CD14-positive monocyte (primary cell): Measurements from ENCODE around the gene KCNA10. TPM values are rescaled to one million over a fixed set of nuclear protein-coding genes. Genes with fewer than 3 reads are reported as not detected.

Source experiments
- DNase-seq, 3 donors: peaks; one replicate each; pipeline ENCODE4 v3.0.0-alpha.2; 2011 to 2022
- H2AFZ ChIP-seq: 2 replicates; pipeline ENCODE4 v1.6.0; 2012; ENCODE audit warnings: mild to moderate bottlenecking, low read depth, low read length, inconsistent platforms; ENCODE audit not compliant: insufficient read depth, poor library complexity, severe bottlenecking
- H3K27ac ChIP-seq, 2 donors: 1 replicate in 1 of 2; 2 replicates in 1 of 2; pipeline ENCODE4 v1.5.1; 2012 to 2013; ENCODE audit warnings: low read length in 2 of 2, control low read depth in 1 of 2, inconsistent platforms in 1 of 2, low read depth in 1 of 2, mild to moderate bottlenecking in 1 of 2
- H3K27me3 ChIP-seq, 2 donors: one replicate each; pipeline versions ENCODE4 v1.6.0 to v1.6.1; 2011 to 2013; ENCODE audit warnings: low read length in 2 of 2; ENCODE audit not compliant: control insufficient read depth in 2 of 2, insufficient read depth in 2 of 2
- H3K36me3 ChIP-seq, 2 donors: replicated peaks in 1 of 2; 1 replicate in 1 of 2; 2 replicates in 1 of 2; pipeline versions ENCODE4 v1.5.1 to v1.6.1; 2012 to 2013; ENCODE audit warnings: low read length in 2 of 2, control low read depth in 1 of 2, inconsistent platforms in 1 of 2, mild to moderate bottlenecking in 1 of 2; ENCODE audit not compliant: insufficient read depth in 2 of 2, control insufficient read depth in 1 of 2
- H3K4me1 ChIP-seq, 2 donors: 1 replicate in 1 of 2; 2 replicates in 1 of 2; pipeline versions ENCODE4 v1.5.1 to v1.6.1; 2012 to 2013; ENCODE audit warnings: low read length in 2 of 2, control low read depth in 1 of 2, inconsistent platforms in 1 of 2, mild to moderate bottlenecking in 1 of 2, moderate library complexity in 1 of 2; ENCODE audit not compliant: insufficient read depth in 2 of 2, control insufficient read depth in 1 of 2
- H3K4me2 ChIP-seq: replicated peaks from 2 replicates; pipeline ENCODE3; 2012; ENCODE audit warnings: low read length, moderate library complexity, mild to moderate bottlenecking; ENCODE audit not compliant: poor library complexity, severe bottlenecking; ENCODE audit errors: extremely low read depth
- H3K4me3 ChIP-seq, 3 experiments: fragments of 200-600 bp in 1 of 3; sonication (generic) in 1 of 3; replicated peaks in 1 of 3; 1 replicate in 2 of 3; 2 replicates in 1 of 3; pipeline ENCODE4 v1.5.1; 2011 to 2013; ENCODE audit warnings: low read length in 3 of 3, mild to moderate bottlenecking in 3 of 3, control low read depth in 2 of 3, low read depth in 2 of 3, inconsistent platforms in 1 of 3, moderate library complexity in 1 of 3
- H3K79me2 ChIP-seq: 2 replicates; pipeline ENCODE4 v1.6.0; 2012; ENCODE audit warnings: mild to moderate bottlenecking, control low read depth, inconsistent platforms, low read length, moderate library complexity; ENCODE audit not compliant: insufficient read depth
- H3K9ac ChIP-seq: 2 replicates; pipeline ENCODE4 v1.6.0; 2017; ENCODE audit warnings: low read length, mild to moderate bottlenecking; ENCODE audit not compliant: insufficient read depth, poor library complexity, severe bottlenecking
- H3K9me3 ChIP-seq, 2 donors: replicated peaks in 1 of 2; 1 replicate in 1 of 2; 2 replicates in 1 of 2; pipeline versions ENCODE4 v1.5.1 to v1.6.1; 2012 to 2013; ENCODE audit warnings: low read length in 2 of 2, control low read depth in 1 of 2; ENCODE audit not compliant: control insufficient read depth in 1 of 2, insufficient read depth in 1 of 2
- H4K20me1 ChIP-seq: 2 replicates; pipeline ENCODE4 v1.6.0; 2012; ENCODE audit warnings: mild to moderate bottlenecking, low read length, control low read depth, moderate library complexity; ENCODE audit not compliant: insufficient read depth
- H3K27ac Mint-ChIP-seq, 7 donors: one replicate each; pipeline ENCODE4 v1.8.0; 2020; ENCODE audit warnings: mild to moderate bottlenecking in 7 of 7, mixed read lengths in 7 of 7, moderate library complexity in 6 of 7, inconsistent platforms in 2 of 7
- H3K27me3 Mint-ChIP-seq, 3 donors: one replicate each; pipeline ENCODE4 v1.8.0; 2021 to 2022; ENCODE audit warnings: low read depth in 3 of 3, mild to moderate bottlenecking in 3 of 3, mixed read lengths in 3 of 3, moderate library complexity in 3 of 3, inconsistent platforms in 1 of 3
- H3K36me3 Mint-ChIP-seq, 2 donors: one replicate each; pipeline ENCODE4 v1.8.0; 2020; ENCODE audit warnings: mixed read lengths in 2 of 2, inconsistent platforms in 1 of 2, mild to moderate bottlenecking in 1 of 2
- H3K4me1 Mint-ChIP-seq: one replicate; pipeline ENCODE4 v1.8.0; 2020; ENCODE audit warnings: mild to moderate bottlenecking, mixed read lengths
- H3K4me3 Mint-ChIP-seq, 2 donors: one replicate each; pipeline ENCODE4 v1.8.0; 2020; ENCODE audit warnings: mild to moderate bottlenecking in 2 of 2, mixed read lengths in 2 of 2, moderate library complexity in 1 of 2
- H3K9me3 Mint-ChIP-seq, 7 donors: one replicate each; pipeline ENCODE4 v1.8.0; 2020 to 2022; ENCODE audit warnings: mixed read lengths in 7 of 7, mild to moderate bottlenecking in 6 of 7, moderate library complexity in 6 of 7, inconsistent platforms in 2 of 7
- WGBS: methylation state at CpG from one replicate; pipeline ENCODE4 v1.1.5; 2013; ENCODE audit warnings: missing lambda C conversion rate; ENCODE audit not compliant: insufficient coverage; 5-methylcytosine and 5-hydroxymethylcytosine counted together
- intact Hi-C, 2 donors: fragments of 100-400 bp; cut with micrococcal nuclease; formaldehyde crosslinking; loops; one replicate each; pipeline versions ENCODE4 v1.15.0 to v1.15.1; 2023
- polyA plus RNA-seq, 3 donors: library from polyadenylated mRNA; depleted of rRNA in 1 of 3; unstranded in 2 of 3; stranded (reverse) in 1 of 3; fragments of 300-500 nt in 2 of 3; fragments of >200 nt in 1 of 3; fragmentation: Illumina TruSeq in 2 of 3; gene quantifications; 1 replicate in 2 of 3; 2 replicates in 1 of 3; pipeline ENCODE4 v1.2.3, GENCODE V29; 2012 to 2021
- TF ChIP-seq, protein P1 (sequence below): fragments of 200-600 bp; IDR thresholded peaks from one replicate; pipeline ENCODE4 v1.8.0; 2022; ENCODE audit warnings: antibody characterized with exemption, mild to moderate bottlenecking

KCNA10 gene
- polyA plus RNA-seq, 3 donors, result not detected

DNA sequence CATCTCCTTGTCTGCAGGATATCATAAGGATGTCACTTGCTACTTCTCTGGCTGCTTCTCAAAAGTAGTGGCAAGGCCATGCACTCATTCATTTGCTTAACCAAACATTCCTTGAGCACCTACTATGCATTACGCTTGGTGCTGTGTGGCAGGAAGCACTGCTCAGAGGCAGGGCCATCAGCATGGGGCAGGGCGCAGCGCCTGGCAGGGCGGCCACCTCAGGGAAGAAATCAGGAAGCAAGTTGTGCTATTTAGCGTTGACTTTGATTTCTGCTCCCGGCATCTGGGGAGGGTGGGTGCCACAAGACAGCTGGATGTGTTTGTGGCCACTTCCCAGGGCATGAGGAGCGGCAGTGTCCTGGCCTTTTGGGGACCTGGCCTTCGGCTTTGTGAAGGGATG, 40.1 kb downstream of the KCNA10 start:
- Histone ChIP-seq H4K20me1 (no peaks in the 10 kb centered on the region), H3K9me3 (no peaks in the 10 kb centered on the region), H3K4me2 (no peak overlapping the region), H3K36me3 (no peaks in the 10 kb centered on the region), H3K27ac (no peak overlapping the region), H3K4me3 (no peak overlapping the region), H3K79me2 (no peaks in the 10 kb centered on the region), H2AFZ (no peak overlapping the region), H3K4me1 (peaks cover 11 to 17% of the 10 kb centered on the region in 2 donors), H3K9ac (no peak overlapping the region), H3K27me3 (no peaks in the 10 kb centered on the region)
- WGBS, result 93% methylated on average over 7 of the region's 8 CpGs
- intact Hi-C loops, result no loop called here
- Mint-ChIP-seq H3K27ac (no peak overlapping the region), H3K36me3 (no peaks in the 10 kb centered on the region), H3K9me3 (peaks cover 0 to 3% (median 0%) of the 10 kb centered on the region in 7 donors), H3K4me3 (no peak overlapping the region), H3K27me3 (peaks cover 2 to 11% (median 5%) of the 10 kb centered on the region in 3 donors), H3K4me1 (peaks cover 17% of the 10 kb centered on the region)
- no peak for DNase-seq
- TF ChIP-seq, protein P1, sequence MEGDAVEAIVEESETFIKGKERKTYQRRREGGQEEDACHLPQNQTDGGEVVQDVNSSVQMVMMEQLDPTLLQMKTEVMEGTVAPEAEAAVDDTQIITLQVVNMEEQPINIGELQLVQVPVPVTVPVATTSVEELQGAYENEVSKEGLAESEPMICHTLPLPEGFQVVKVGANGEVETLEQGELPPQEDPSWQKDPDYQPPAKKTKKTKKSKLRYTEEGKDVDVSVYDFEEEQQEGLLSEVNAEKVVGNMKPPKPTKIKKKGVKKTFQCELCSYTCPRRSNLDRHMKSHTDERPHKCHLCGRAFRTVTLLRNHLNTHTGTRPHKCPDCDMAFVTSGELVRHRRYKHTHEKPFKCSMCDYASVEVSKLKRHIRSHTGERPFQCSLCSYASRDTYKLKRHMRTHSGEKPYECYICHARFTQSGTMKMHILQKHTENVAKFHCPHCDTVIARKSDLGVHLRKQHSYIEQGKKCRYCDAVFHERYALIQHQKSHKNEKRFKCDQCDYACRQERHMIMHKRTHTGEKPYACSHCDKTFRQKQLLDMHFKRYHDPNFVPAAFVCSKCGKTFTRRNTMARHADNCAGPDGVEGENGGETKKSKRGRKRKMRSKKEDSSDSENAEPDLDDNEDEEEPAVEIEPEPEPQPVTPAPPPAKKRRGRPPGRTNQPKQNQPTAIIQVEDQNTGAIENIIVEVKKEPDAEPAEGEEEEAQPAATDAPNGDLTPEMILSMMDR, result no peak

DNA sequence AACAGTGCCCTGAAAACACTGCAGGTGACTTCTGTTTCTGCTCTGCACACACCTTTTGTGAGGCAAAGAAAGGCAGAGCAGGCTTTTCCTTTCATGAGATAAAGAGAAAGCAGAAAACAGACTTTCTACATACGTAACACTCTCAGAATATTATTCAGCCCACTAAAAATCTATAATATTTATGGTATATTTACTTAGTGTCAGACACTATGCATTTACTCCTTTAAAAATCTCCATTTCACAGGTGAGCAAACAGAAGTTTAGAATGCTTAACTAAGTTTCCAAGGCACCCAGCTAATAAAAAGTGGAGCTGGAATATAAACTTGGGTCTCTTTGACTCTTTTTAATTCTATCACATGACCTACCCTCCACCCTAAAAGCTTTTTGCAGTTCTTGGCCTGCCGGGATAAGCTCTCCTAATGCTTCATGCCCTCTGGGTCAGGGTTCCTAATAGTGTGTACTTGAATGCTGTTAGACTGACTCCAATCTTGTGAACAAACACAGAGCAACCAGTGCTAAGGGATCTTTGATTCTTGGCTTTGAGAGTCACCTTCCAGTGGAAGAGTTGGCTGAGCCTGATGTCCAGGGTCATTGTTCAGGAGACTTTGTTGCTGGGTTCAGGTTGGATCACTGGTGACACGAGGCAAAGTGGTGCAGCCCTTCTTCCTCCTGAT, 40.9 kb downstream of the KCNA10 start:
- no peak overlapping the region for H3K4me2 ChIP-seq
- no peak overlapping the region for H3K9ac ChIP-seq
- peaks cover 0 to 3% (median 0%) of the 10 kb centered on the region in 7 donors for H3K9me3 Mint-ChIP-seq
- no peaks in the 10 kb centered on the region for H3K9me3 ChIP-seq
- H3K4me3 Mint-ChIP-seq, result no peak overlapping the region
- H3K4me3 ChIP-seq, result no peak overlapping the region
- peaks cover 15% of the 10 kb centered on the region for H3K4me1 Mint-ChIP-seq
- H3K27me3 ChIP-seq, result no peaks in the 10 kb centered on the region
- no peaks in the 10 kb centered on the region for H3K36me3 Mint-ChIP-seq
- peaks cover 11 to 15% of the 10 kb centered on the region in 2 donors for H3K4me1 ChIP-seq
- no peaks in the 10 kb centered on the region for H4K20me1 ChIP-seq
- TF ChIP-seq, protein P1, result peak; percentile 1
- no CpG with 5 or more reads among the region's 3 CpGs for WGBS
- intact Hi-C loops, result no loop called here
- H3K27ac Mint-ChIP-seq, result no peak overlapping the region
- no peak overlapping the region for H2AFZ ChIP-seq
- no peaks in the 10 kb centered on the region for H3K79me2 ChIP-seq
- DNase-seq, result no peak
- no peak overlapping the region for H3K27ac ChIP-seq
- H3K27me3 Mint-ChIP-seq, result peaks cover 2 to 7% (median 2%) of the 10 kb centered on the region in 3 donors
- no peaks in the 10 kb centered on the region for H3K36me3 ChIP-seq
